HepG2 (cell line): Measurements from ENCODE around the gene PSMB9. TPM values are rescaled to one million over a fixed set of nuclear protein-coding genes. Genes with fewer than 3 reads are reported as not detected.

ENCODE experiments used
- E2F5 ChIP-seq: sonication (generic); formaldehyde crosslinking; conservative IDR thresholded peaks from 2 replicates; pipeline ENCODE4 v1.4.0; 2020; ENCODE audit warnings: missing genetic modification reagents
- GRHL1 ChIP-seq: sonication (generic); formaldehyde crosslinking; conservative IDR thresholded peaks from 2 replicates; pipeline ENCODE4 v1.8.0; 2022; ENCODE audit warnings: missing genetic modification reagents
- HNF4A ChIP-seq: sonication (generic); formaldehyde crosslinking; IDR thresholded peaks from 2 replicates; pipeline ENCODE4 v1.4.0; 2020; ENCODE audit warnings: missing genetic modification reagents
- NFYB ChIP-seq: sonication (generic); formaldehyde crosslinking; IDR thresholded peaks from 2 replicates; pipeline ENCODE4 v1.4.0; 2020; ENCODE audit warnings: missing genetic modification reagents
- SNAPC5 ChIP-seq: sonication (generic); formaldehyde crosslinking; IDR thresholded peaks from 2 replicates; pipeline ENCODE4 v1.8.1; 2023; ENCODE audit warnings: mild to moderate bottlenecking, missing genetic modification reagents, borderline replicate concordance
- ZBTB7A ChIP-seq: sonication (generic); formaldehyde crosslinking; IDR thresholded peaks from 2 replicates; pipeline ENCODE4 v1.8.0; 2022; ENCODE audit warnings: mild to moderate bottlenecking, missing genetic modification reagents
- ZFX ChIP-seq: sonication (generic); formaldehyde crosslinking; IDR thresholded peaks from 2 replicates; pipeline ENCODE4 v1.4.0; 2020; ENCODE audit warnings: mild to moderate bottlenecking, low read depth, missing genetic modification reagents, moderate library complexity
- ZIK1 ChIP-seq: sonication (generic); formaldehyde crosslinking; IDR thresholded peaks from 2 replicates; pipeline ENCODE4 v1.5.0; 2020; ENCODE audit warnings: mild to moderate bottlenecking, low read depth, missing genetic modification reagents, borderline replicate concordance
- ZNF142 ChIP-seq: sonication (generic); formaldehyde crosslinking; IDR thresholded peaks from 2 replicates; pipeline ENCODE4 v1.4.0; 2020; ENCODE audit warnings: missing genetic modification reagents
- ZNF407 ChIP-seq: sonication (generic); formaldehyde crosslinking; IDR thresholded peaks from one replicate; pipeline ENCODE4 v1.5.1; 2020; ENCODE audit warnings: mild to moderate bottlenecking, missing genetic modification reagents; ENCODE audit errors: not compliant biosample characterization
- ZSCAN30 ChIP-seq: sonication (generic); formaldehyde crosslinking; IDR thresholded peaks from 2 replicates; pipeline ENCODE4 v1.5.0; 2020; ENCODE audit warnings: mild to moderate bottlenecking, missing genetic modification reagents
- polyA plus RNA-seq, 8 experiments: library from polyadenylated mRNA; depleted of rRNA in 3 of 8; stranded (reverse) in 7 of 8; unstranded in 1 of 8; fragments of >200 nt; fragmentation: Illumina TruSeq in 4 of 8; extraction: Trizol in 4 of 8; gene quantifications; 2 replicates each; pipeline versions ENCODE4 v1.2.1 to v1.2.3, GENCODE V29; 2011 to 2016; ENCODE audit warnings: low read depth in 4 of 8, missing spikeins in 1 of 8, mixed read lengths in 1 of 8; ENCODE audit not compliant: insufficient read depth in 1 of 8
- total RNA-seq, 5 experiments: library from RNA; depleted of rRNA; stranded (reverse); fragments of >200 nt; fragmentation: Illumina TruSeq; extraction: Trizol; gene quantifications; 2 replicates each; pipeline ENCODE4 v1.2.3, GENCODE V29; 2016; ENCODE audit warnings: low read depth in 1 of 5

Gene PSMB9
- total and polyA plus RNA-seq, 2 of the 13 experiments (the other 11 are each of a cell fraction or from before 2014, with no cell fraction given), result 15.6 to 16.0 TPM

- TF ChIP-seq HNF4A (CRISPR knock-in tag), result no peak
- no peak for TF ChIP-seq NFYB (CRISPR knock-in tag)
- TF ChIP-seq E2F5 (CRISPR knock-in tag), result no peak
- TF ChIP-seq ZBTB7A, result no peak
- TF ChIP-seq ZSCAN30 (CRISPR knock-in tag), result no peak
- no peak for TF ChIP-seq ZIK1 (CRISPR knock-in tag)
- no peak for TF ChIP-seq ZFX (CRISPR knock-in tag)
- peak; percentile 40; the same call in 1 of the 2 replicates for TF ChIP-seq ZNF142
- peak; percentile 23 for TF ChIP-seq ZNF407 (CRISPR knock-in tag)
- TF ChIP-seq SNAPC5, result no peak
- no peak for TF ChIP-seq GRHL1
Measured at GRCh38 chr6:32852844-32853540, 1.0 kb upstream of the PSMB9 start (continued).
